NCI-H2171 treated with DMSO at 0.1 percent for 48 hours (cell line): ENCODE data around the gene WRNIP1.
"Not testable (repeated sequence)": the region's sequence is repeated elsewhere in the genome, so short reads cannot be mapped to it uniquely, and the experiment has no call there.

ENCODE experiments used
- DNase-seq: peaks from one replicate; lab custom pipeline; 2025; lab: John Stamatoyannopoulos, UW

Gene WRNIP1

GRCh38 chr6:2784930-2785329 lies 19.7 kb downstream of the WRNIP1 start:
- no peak for DNase-seq

GRCh38 chr6:2786269-2786668 lies 21.1 kb downstream of the WRNIP1 start:
- no peak for DNase-seq

GRCh38 chr6:2790588-2791449 lies 25.6 kb downstream of the WRNIP1 start:
- peak; percentile 74 for DNase-seq

GRCh38 chr6:2791450-2791974 lies 26.3 kb downstream of the WRNIP1 start:
- peak; percentile 66 for DNase-seq

- no peak for DNase-seq
Measured at GRCh38 chr6:2792330-2793110, 27.3 kb downstream of the WRNIP1 start.

- no peak for DNase-seq
Measured at GRCh38 chr6:2793534-2794151, 28.4 kb downstream of the WRNIP1 start.

GRCh38 chr6:2794171-2794730 lies 29.1 kb downstream of the WRNIP1 start:
- no peak for DNase-seq

- no peak for DNase-seq
Measured at GRCh38 chr6:2795162-2795561, 30.0 kb downstream of the WRNIP1 start.

- DNase-seq: no peak
Measured at GRCh38 chr6:2795956-2796355, 30.8 kb downstream of the WRNIP1 start.

- DNase-seq: no peak
Measured at GRCh38 chr6:2796861-2797260, 31.7 kb downstream of the WRNIP1 start.

- peak; percentile 57 for DNase-seq
Measured at GRCh38 chr6:2797564-2798031, 32.4 kb downstream of the WRNIP1 start.

GRCh38 chr6:2798586-2799134 lies 33.5 kb downstream of the WRNIP1 start:
- no peak for DNase-seq

- no peak for DNase-seq
Measured at GRCh38 chr6:2799936-2800527, 34.8 kb downstream of the WRNIP1 start.

- DNase-seq: no peak
Measured at GRCh38 chr6:2800552-2801316, 35.5 kb downstream of the WRNIP1 start.

- DNase-seq: not testable (repeated sequence)
Measured at GRCh38 chr6:2801687-2802086, 36.5 kb downstream of the WRNIP1 start.

- DNase-seq: no peak
Measured at GRCh38 chr6:2802521-2803060, 37.4 kb downstream of the WRNIP1 start.

GRCh38 chr6:2803731-2804429 lies 38.7 kb downstream of the WRNIP1 start:
- DNase-seq: no peak

GRCh38 chr6:2804516-2804915 lies 39.3 kb downstream of the WRNIP1 start:
- DNase-seq: no peak

- no peak for DNase-seq
Measured at GRCh38 chr6:2805031-2805430, 39.8 kb downstream of the WRNIP1 start.

GRCh38 chr6:2806644-2807043 lies 41.5 kb downstream of the WRNIP1 start:
- DNase-seq: no peak
